ENCODE measurements around the gene IGFBP2.
A peak's percentile ranks its signal among the peaks of the same experiment; 100 is the strongest.

IGFBP2 gene

GRCh38 chr2:216632346-216632951 lies 771 bp upstream of the IGFBP2 start:
- no peaks in the 10 kb centered on the region for H3K36me3 ChIP-seq (ENCODE audit: insufficient read depth, low read length)
- DNase-seq (ENCODE audit: low read depth, low spot score) = no peak
- H3K9me3 ChIP-seq (ENCODE audit: low read depth, low read length) = no peaks in the 10 kb centered on the region
- H3K27ac ChIP-seq = no peak overlapping the region
- TF ChIP-seq POLR2AphosphoS5 (IDR thresholded peaks at IDR 0.05; ENCODE audit: borderline replicate concordance, low read depth, low read length) (no peak), EZH2 (IDR thresholded peaks at IDR 0.05) (no peak), FOXP2 (optimal IDR thresholded peaks at IDR 0.05; ENCODE audit: control extremely low read depth, extremely low read length, insufficient read depth) (no peak)
- H3K9ac ChIP-seq (ENCODE audit: insufficient read length) = no peak overlapping the region
- peak overlapping the region; percentile 78 for H3K4me3 ChIP-seq

- DNase-seq (ENCODE audit: low read depth, low spot score) = no peak
- peak overlapping the region; percentile 99 for H3K4me3 ChIP-seq
- H3K9me3 ChIP-seq (ENCODE audit: low read depth, low read length) = no peaks in the 10 kb centered on the region
These were observed 573 bp downstream of the IGFBP2 start for GRCh38 chr2:216633616-216634369.

GRCh38 chr2:216634370-216635148 lies 1.3 kb downstream of the IGFBP2 start:
- H3K9ac ChIP-seq (ENCODE audit: insufficient read length) = peak overlapping the region; percentile 85
- peak overlapping the region; percentile 99 for H3K4me3 ChIP-seq
- DNase-seq (ENCODE audit: low read depth, low spot score) = no peak
- no peaks in the 10 kb centered on the region for H3K9me3 ChIP-seq (ENCODE audit: low read depth, low read length)
- H3K36me3 ChIP-seq (ENCODE audit: insufficient read depth, low read length) = no peaks in the 10 kb centered on the region
- TF ChIP-seq POLR2AphosphoS5 (IDR thresholded peaks at IDR 0.05; ENCODE audit: borderline replicate concordance, low read depth, low read length) (no peak), EZH2 (IDR thresholded peaks at IDR 0.05) (no peak), FOXP2 (optimal IDR thresholded peaks at IDR 0.05; ENCODE audit: control extremely low read depth, extremely low read length, insufficient read depth) (no peak)
- H3K27ac ChIP-seq = 0 out of 2 replicates have a peak overlapping the region, but pooled peaks have one; percentile 63

More at GRCh38 chr2:216633616-216634369, 573 bp downstream of the IGFBP2 start:
- Histone ChIP-seq H3K27ac (no peak overlapping the region), H3K36me3 (ENCODE audit: insufficient read depth, low read length) (no peaks in the 10 kb centered on the region), H3K9ac (ENCODE audit: insufficient read length) (peak overlapping the region; percentile 85)
- TF ChIP-seq FOXP2 (optimal IDR thresholded peaks at IDR 0.05; ENCODE audit: control extremely low read depth, extremely low read length, insufficient read depth) (no peak), POLR2AphosphoS5 (IDR thresholded peaks at IDR 0.05; ENCODE audit: borderline replicate concordance, low read depth, low read length) (no peak), EZH2 (IDR thresholded peaks at IDR 0.05) (no peak)

DNA sequence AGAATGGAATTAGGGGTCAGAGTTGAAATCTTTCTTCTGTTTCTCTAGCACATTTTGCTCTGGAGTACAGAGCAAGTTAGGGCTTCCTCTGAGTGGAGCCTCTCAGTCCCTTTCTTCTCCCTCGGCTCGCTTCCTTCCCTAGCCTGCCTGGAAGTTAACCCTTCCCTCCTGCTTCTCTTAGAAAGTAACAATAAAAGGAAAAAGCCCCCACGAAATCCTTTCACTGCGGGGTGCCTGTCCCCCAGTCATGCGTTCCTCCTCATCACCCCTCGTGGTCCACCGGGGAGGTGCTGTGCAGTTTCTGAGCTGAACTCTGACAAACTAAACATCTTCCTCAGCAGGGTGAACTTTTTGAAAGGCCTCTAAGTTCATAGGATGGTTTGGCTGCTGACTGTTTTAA lies 2.0 kb downstream of the IGFBP2 start:
- peaks cover 5% of the 10 kb centered on the region; the same call in 1 of the 2 replicates for H3K36me3 ChIP-seq (ENCODE audit: insufficient read depth, low read length)
- H3K4me3 ChIP-seq = peak overlapping the region; percentile 99

DNA sequence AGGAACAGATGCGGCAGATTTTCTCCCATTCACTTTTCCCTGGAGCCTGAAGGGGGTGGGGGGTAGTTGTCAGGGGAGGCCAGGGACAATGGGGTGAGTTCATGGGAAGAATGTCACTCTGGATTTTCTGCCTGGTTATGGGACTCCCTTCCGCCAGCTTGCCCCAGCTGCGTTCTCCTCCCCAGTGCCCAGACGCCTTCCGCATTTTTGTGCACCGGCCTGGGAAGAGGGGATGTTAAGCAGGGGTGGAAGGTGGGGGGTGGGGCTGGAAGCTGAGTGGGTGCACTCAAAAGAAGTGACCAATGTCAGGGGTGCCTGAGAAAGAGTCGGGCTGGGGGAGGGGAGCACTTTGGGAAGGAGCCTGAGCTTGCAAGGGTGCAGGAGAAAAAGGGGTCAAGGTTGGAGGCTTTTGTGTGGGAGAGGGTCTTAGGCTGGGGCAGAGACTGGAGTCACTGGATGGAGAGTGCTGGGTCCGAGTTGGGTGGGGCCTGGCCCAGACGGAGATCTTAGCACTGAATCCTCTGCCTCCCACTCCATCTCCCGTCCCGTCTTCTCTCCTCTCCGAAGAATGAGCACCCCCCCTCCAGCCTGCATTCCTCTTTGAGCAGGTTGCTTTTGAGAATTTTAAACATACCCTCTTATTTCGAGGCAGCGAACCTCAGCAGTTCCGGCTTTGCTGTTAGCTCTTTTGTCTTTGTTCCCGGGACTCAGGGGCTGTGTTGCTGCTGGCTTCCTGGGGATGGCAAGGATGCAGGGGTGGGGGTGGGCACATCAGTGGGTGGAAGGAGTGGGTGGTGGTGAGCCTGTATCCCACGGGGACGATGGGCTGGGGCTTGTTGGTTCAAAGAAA lies 2.7 kb downstream of the IGFBP2 start:
- H3K9ac ChIP-seq (ENCODE audit: insufficient read length) = peak overlapping the region; percentile 85
- peak overlapping the region; percentile 99 for H3K4me3 ChIP-seq
- H3K9me3 ChIP-seq (ENCODE audit: low read depth, low read length) = no peaks in the 10 kb centered on the region
- TF ChIP-seq EZH2 (IDR thresholded peaks at IDR 0.05) (no peak), FOXP2 (optimal IDR thresholded peaks at IDR 0.05; ENCODE audit: control extremely low read depth, extremely low read length, insufficient read depth) (no peak), POLR2AphosphoS5 (IDR thresholded peaks at IDR 0.05; ENCODE audit: borderline replicate concordance, low read depth, low read length) (no peak)
- DNase-seq (ENCODE audit: low read depth, low spot score) = no peak
- H3K27ac ChIP-seq = peak overlapping the region; percentile 87
- H3K36me3 ChIP-seq (ENCODE audit: insufficient read depth, low read length) = peaks cover 12% of the 10 kb centered on the region; the same call in 1 of the 2 replicates

More for the DNA sequence above, 2.0 kb downstream of the IGFBP2 start:
- DNase-seq (ENCODE audit: low read depth, low spot score) = no peak
- TF ChIP-seq POLR2AphosphoS5 (IDR thresholded peaks at IDR 0.05; ENCODE audit: borderline replicate concordance, low read depth, low read length) = no peak
- TF ChIP-seq EZH2 (IDR thresholded peaks at IDR 0.05) = no peak
- no peak for TF ChIP-seq FOXP2 (optimal IDR thresholded peaks at IDR 0.05; ENCODE audit: control extremely low read depth, extremely low read length, insufficient read depth)
- no peaks in the 10 kb centered on the region for H3K9me3 ChIP-seq (ENCODE audit: low read depth, low read length)
- peak overlapping the region; percentile 85 for H3K9ac ChIP-seq (ENCODE audit: insufficient read length)
- peak overlapping the region; percentile 63; the same call in 1 of the 2 replicates for H3K27ac ChIP-seq

DNA sequence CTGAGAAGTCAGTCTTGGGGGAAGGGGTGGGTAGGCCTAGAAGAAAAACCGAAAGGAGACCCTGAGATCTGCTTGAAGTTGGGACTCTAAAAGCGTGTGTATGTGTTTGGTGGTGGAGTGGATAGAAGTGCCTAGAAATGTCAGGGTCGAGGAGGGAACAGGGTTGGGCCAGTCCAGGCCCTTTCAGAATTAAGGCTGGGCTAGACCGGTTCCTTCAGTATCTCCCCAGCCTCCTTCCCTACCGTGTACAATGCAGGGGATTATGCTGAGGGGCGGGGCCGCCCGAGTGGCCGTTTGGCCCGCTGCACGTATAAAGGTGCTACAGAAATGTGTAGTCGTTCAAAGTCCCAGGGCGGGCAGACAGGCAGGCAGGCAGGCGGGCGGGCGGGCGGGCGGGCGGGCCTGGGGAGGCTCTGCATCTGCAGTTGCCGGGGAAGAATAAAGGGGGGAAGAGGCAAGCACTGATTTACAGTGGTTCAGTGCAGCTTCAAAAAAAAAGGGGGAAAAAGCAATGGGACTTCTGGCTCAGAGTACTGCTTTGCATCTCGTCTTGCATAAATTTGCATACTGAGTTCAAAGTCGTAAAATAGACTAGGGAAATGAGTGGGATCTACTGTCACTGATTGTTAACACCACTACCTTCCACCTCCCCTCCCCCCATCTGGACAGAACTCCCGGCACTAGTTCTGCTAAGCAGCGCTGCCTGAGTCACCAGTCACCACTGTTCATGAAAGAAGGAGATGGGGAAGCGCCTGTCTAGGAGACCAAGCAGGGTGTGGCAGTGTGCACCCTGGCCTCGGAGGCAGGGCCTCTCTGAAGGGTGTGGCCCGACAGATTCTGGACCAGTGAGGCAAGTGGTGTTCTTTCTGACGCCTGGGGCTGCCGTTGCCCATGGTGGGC lies 3.6 kb downstream of the IGFBP2 start:
- no peak for DNase-seq (ENCODE audit: low read depth, low spot score)
- no peak for TF ChIP-seq POLR2AphosphoS5 (IDR thresholded peaks at IDR 0.05; ENCODE audit: borderline replicate concordance, low read depth, low read length)
- peak; percentile 19 for TF ChIP-seq FOXP2 (optimal IDR thresholded peaks at IDR 0.05; ENCODE audit: control extremely low read depth, extremely low read length, insufficient read depth)
- TF ChIP-seq EZH2 (IDR thresholded peaks at IDR 0.05) = no peak
- H3K9ac ChIP-seq (ENCODE audit: insufficient read length) = peak overlapping the region; percentile 61
- H3K9me3 ChIP-seq (ENCODE audit: low read depth, low read length) = no peaks in the 10 kb centered on the region
- H3K4me3 ChIP-seq = peak overlapping the region; percentile 99
- H3K36me3 ChIP-seq (ENCODE audit: insufficient read depth, low read length) = peaks cover 18% of the 10 kb centered on the region; the same call in 1 of the 2 replicates
- peak overlapping the region; percentile 87 for H3K27ac ChIP-seq

Measured in SK-N-MC (cell line).